ENCODE measurements around the gene ARMH3. TPM values are rescaled to one million over a fixed set of nuclear protein-coding genes. Genes with fewer than 3 reads are reported as not detected.

The ARMH3 gene
- total RNA-seq, 1 donor from 2014 or later: 18.1 TPM

DNA sequence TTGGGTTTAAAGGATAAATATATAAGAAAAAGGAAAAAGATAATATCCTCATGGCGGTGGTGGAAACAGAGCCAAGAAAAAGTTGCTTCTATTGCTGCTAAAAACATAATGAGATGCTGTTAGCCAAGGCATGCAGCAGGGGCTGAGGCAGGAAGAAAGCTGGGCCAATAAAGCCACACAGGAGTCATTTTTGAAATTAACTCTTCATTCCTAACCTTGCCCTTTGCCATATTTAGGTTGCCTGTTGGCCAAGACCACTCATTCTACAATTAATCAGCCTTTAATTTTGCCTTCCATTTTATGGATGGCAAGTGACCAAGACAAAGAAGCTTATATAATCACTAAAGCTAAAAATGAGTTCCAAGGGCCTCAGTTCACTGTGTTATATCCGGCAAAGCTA, 58.2 kb downstream of the ARMH3 start:
- Mint-ChIP-seq H3K27ac (ENCODE audit: unreplicated experiment) (no peak overlapping the region), H3K4me1 (ENCODE audit: low read depth) (peaks cover 8% of the 10 kb centered on the region), H3K27me3 (ENCODE audit: low read depth) (no peaks in the 10 kb centered on the region), H3K36me3 (ENCODE audit: low read depth) (peaks cover 19% of the 10 kb centered on the region), H3K4me3 (ENCODE audit: unreplicated experiment) (no peak overlapping the region), H3K9me3 (ENCODE audit: low read depth) (no peaks in the 10 kb centered on the region)
- TF ChIP-seq, protein P1, sequence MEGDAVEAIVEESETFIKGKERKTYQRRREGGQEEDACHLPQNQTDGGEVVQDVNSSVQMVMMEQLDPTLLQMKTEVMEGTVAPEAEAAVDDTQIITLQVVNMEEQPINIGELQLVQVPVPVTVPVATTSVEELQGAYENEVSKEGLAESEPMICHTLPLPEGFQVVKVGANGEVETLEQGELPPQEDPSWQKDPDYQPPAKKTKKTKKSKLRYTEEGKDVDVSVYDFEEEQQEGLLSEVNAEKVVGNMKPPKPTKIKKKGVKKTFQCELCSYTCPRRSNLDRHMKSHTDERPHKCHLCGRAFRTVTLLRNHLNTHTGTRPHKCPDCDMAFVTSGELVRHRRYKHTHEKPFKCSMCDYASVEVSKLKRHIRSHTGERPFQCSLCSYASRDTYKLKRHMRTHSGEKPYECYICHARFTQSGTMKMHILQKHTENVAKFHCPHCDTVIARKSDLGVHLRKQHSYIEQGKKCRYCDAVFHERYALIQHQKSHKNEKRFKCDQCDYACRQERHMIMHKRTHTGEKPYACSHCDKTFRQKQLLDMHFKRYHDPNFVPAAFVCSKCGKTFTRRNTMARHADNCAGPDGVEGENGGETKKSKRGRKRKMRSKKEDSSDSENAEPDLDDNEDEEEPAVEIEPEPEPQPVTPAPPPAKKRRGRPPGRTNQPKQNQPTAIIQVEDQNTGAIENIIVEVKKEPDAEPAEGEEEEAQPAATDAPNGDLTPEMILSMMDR (IDR thresholded peaks at IDR 0.05): no peak
- DNase-seq (ENCODE audit: low spot score): no peak

GRCh38 chr10:101995451-101996063, 60.4 kb downstream of the ARMH3 start:
- H3K4me3 Mint-ChIP-seq (ENCODE audit: unreplicated experiment): no peak overlapping the region
- H3K36me3 Mint-ChIP-seq (ENCODE audit: low read depth): peaks cover 25% of the 10 kb centered on the region
- no peaks in the 10 kb centered on the region for H3K27me3 Mint-ChIP-seq (ENCODE audit: low read depth)
- H3K27ac Mint-ChIP-seq (ENCODE audit: unreplicated experiment): no peak overlapping the region
- TF ChIP-seq, protein P1 (IDR thresholded peaks at IDR 0.05): no peak
- no peak for DNase-seq (ENCODE audit: low spot score)
- no peaks in the 10 kb centered on the region for H3K9me3 Mint-ChIP-seq (ENCODE audit: low read depth)
- peaks cover 8% of the 10 kb centered on the region for H3K4me1 Mint-ChIP-seq (ENCODE audit: low read depth)

DNA sequence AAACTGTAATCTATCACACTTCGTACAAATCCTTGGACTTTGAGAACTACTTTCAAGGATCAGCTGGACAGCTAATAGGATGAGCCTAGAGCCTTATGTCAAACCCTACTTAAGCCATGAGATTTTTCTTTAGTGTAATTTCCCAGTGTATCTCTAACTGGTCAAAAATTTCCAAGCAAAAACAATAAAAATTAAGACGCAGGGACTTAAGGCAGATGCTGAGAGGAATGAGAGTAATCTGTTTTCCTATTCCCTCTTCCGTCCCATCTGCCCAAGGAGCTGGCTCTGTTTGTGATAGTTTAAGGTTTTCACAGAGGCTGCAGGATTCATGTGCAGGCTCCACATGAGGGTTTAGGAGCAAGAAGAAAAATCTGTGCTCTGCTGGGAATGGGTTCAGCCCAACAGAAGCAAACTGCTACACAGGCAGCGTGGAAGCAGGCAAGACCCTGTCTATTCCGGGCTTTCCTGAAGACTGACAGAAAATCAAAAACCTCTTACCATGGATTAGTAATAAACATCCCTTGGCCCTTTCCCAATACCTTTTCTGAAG, 62.2 kb downstream of the ARMH3 start:
- Mint-ChIP-seq H3K9me3 (ENCODE audit: low read depth) (no peaks in the 10 kb centered on the region), H3K27ac (ENCODE audit: unreplicated experiment) (no peak overlapping the region)

GRCh38 chr10:101993221-101993620, 62.8 kb downstream of the ARMH3 start:
- H3K4me1 Mint-ChIP-seq (ENCODE audit: low read depth): peaks cover 8% of the 10 kb centered on the region
- peaks cover 29% of the 10 kb centered on the region for H3K36me3 Mint-ChIP-seq (ENCODE audit: low read depth)
- no peak overlapping the region for H3K27ac Mint-ChIP-seq (ENCODE audit: unreplicated experiment)
- no peaks in the 10 kb centered on the region for H3K9me3 Mint-ChIP-seq (ENCODE audit: low read depth)
- TF ChIP-seq, protein P1 (IDR thresholded peaks at IDR 0.05): no peak
- no peak overlapping the region for H3K4me3 Mint-ChIP-seq (ENCODE audit: unreplicated experiment)
- DNase-seq (ENCODE audit: low spot score): no peak
- no peaks in the 10 kb centered on the region for H3K27me3 Mint-ChIP-seq (ENCODE audit: low read depth)

More for the DNA sequence above, 62.2 kb downstream of the ARMH3 start:
- Mint-ChIP-seq H3K4me3 (ENCODE audit: unreplicated experiment) (no peak overlapping the region), H3K27me3 (ENCODE audit: low read depth) (no peaks in the 10 kb centered on the region), H3K4me1 (ENCODE audit: low read depth) (peaks cover 8% of the 10 kb centered on the region), H3K36me3 (ENCODE audit: low read depth) (peaks cover 31% of the 10 kb centered on the region)
- TF ChIP-seq, protein P1 (IDR thresholded peaks at IDR 0.05): no peak
- DNase-seq (ENCODE audit: low spot score): no peak

DNA sequence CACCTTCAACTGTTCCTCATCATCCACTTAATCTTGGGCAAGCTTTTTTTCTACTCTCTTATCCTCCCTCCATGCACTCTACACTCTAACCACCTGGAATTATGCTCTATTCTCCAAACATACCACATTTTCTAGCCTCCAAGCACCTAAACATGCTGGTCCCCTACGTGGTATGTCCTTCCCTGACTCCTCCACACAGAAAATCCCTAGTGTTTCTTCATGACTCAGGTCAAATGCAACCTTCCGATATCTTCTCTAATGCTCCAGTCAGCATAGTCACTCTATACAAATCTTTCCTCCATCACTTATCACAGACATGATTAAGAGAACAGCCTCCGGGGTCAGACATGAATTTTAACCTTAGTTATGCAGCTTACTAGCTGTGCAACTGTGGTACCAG, 68.8 kb downstream of the ARMH3 start:
- TF ChIP-seq, protein P1 (IDR thresholded peaks at IDR 0.05): no peak
- peaks cover 26% of the 10 kb centered on the region for H3K36me3 Mint-ChIP-seq (ENCODE audit: low read depth)
- no peaks in the 10 kb centered on the region for H3K9me3 Mint-ChIP-seq (ENCODE audit: low read depth)
- H3K27ac Mint-ChIP-seq (ENCODE audit: unreplicated experiment): no peak overlapping the region
- no peak for DNase-seq (ENCODE audit: low spot score)
- no peaks in the 10 kb centered on the region for H3K4me1 Mint-ChIP-seq (ENCODE audit: low read depth)
- H3K27me3 Mint-ChIP-seq (ENCODE audit: low read depth): no peaks in the 10 kb centered on the region
- H3K4me3 Mint-ChIP-seq (ENCODE audit: unreplicated experiment): no peak overlapping the region
